ENCODE measurements around the gene GSN.

Gene GSN

GRCh38 chr9:121261107-121261460, 6.9 kb upstream of the GSN start:
- Histone ChIP-seq H3K36me3 (ENCODE audit: control insufficient read depth, low read length) (no peaks in the 10 kb centered on the region), H3K4me3 (ENCODE audit: low read length) (no peak overlapping the region), H3K27me3 (ENCODE audit: control insufficient read depth, low read length) (no peaks in the 10 kb centered on the region), H3F3A (ENCODE audit: control insufficient read depth, insufficient read depth) (no peaks in the 10 kb centered on the region), H3K79me2 (ENCODE audit: control insufficient read depth, low read length) (no peaks in the 10 kb centered on the region), H3K9me3 (ENCODE audit: control insufficient read depth, insufficient read depth, low read length) (no peaks in the 10 kb centered on the region), H3K4me2 (ENCODE audit: low read length) (no peak overlapping the region), H3K4me1 (ENCODE audit: control insufficient read depth, low read length) (no peaks in the 10 kb centered on the region), H3K9me2 (replicated peaks; ENCODE audit: control insufficient read depth, low read length) (no peaks in the 10 kb centered on the region), H4K20me1 (ENCODE audit: control insufficient read depth, insufficient read depth, low read depth, low read length) (no peaks in the 10 kb centered on the region), H3K27ac (ENCODE audit: low read depth, low read length) (no peak overlapping the region)
- TF ChIP-seq, protein P1, sequence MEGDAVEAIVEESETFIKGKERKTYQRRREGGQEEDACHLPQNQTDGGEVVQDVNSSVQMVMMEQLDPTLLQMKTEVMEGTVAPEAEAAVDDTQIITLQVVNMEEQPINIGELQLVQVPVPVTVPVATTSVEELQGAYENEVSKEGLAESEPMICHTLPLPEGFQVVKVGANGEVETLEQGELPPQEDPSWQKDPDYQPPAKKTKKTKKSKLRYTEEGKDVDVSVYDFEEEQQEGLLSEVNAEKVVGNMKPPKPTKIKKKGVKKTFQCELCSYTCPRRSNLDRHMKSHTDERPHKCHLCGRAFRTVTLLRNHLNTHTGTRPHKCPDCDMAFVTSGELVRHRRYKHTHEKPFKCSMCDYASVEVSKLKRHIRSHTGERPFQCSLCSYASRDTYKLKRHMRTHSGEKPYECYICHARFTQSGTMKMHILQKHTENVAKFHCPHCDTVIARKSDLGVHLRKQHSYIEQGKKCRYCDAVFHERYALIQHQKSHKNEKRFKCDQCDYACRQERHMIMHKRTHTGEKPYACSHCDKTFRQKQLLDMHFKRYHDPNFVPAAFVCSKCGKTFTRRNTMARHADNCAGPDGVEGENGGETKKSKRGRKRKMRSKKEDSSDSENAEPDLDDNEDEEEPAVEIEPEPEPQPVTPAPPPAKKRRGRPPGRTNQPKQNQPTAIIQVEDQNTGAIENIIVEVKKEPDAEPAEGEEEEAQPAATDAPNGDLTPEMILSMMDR (IDR thresholded peaks at IDR 0.05; ENCODE audit: low read depth, low read length, poor library complexity, severe bottlenecking) = no peak
- TF ChIP-seq EZH2phosphoT487 (IDR thresholded peaks at IDR 0.05; ENCODE audit: borderline replicate concordance, low read length) = no peak

DNA sequence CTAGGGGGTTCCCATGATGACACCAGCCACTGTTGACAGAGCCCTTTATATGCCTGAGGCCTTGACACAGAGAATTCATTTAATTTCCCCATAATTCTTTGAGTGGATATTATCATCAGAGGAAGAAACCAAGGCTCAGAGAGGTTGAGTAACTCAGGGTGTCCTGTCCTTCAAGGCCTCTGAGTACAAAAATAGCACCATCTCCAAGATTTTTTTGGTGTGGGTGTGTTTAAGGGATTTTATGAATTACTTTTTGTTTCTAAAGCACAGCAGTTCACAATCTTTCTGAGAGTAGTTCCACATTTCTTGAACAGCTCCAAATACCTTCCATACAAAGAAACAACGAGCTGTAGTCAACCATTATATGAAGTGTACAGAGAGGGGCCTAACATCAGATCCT, 6.2 kb upstream of the GSN start:
- Histone ChIP-seq H3K9me2 (replicated peaks; ENCODE audit: control insufficient read depth, low read length) (no peaks in the 10 kb centered on the region), H3K9me3 (ENCODE audit: control insufficient read depth, insufficient read depth, low read length) (no peaks in the 10 kb centered on the region), H3K4me3 (ENCODE audit: low read length) (no peak overlapping the region), H3K4me1 (ENCODE audit: control insufficient read depth, low read length) (no peaks in the 10 kb centered on the region), H3F3A (ENCODE audit: control insufficient read depth, insufficient read depth) (no peaks in the 10 kb centered on the region), H3K79me2 (ENCODE audit: control insufficient read depth, low read length) (no peaks in the 10 kb centered on the region), H3K27me3 (ENCODE audit: control insufficient read depth, low read length) (no peaks in the 10 kb centered on the region), H4K20me1 (ENCODE audit: control insufficient read depth, insufficient read depth, low read depth, low read length) (no peaks in the 10 kb centered on the region), H3K4me2 (ENCODE audit: low read length) (no peak overlapping the region), H3K27ac (ENCODE audit: low read depth, low read length) (no peak overlapping the region), H3K36me3 (ENCODE audit: control insufficient read depth, low read length) (no peaks in the 10 kb centered on the region)
- TF ChIP-seq EZH2phosphoT487 (IDR thresholded peaks at IDR 0.05; ENCODE audit: borderline replicate concordance, low read length) = no peak
- TF ChIP-seq, protein P1 (IDR thresholded peaks at IDR 0.05; ENCODE audit: low read depth, low read length, poor library complexity, severe bottlenecking) = no peak

GRCh38 chr9:121262423-121262822, 5.5 kb upstream of the GSN start:
- no peaks in the 10 kb centered on the region for H3K9me3 ChIP-seq (ENCODE audit: control insufficient read depth, insufficient read depth, low read length)
- H3K4me2 ChIP-seq (ENCODE audit: low read length) = no peak overlapping the region
- peaks cover under 1% of the 10 kb centered on the region for H3K4me1 ChIP-seq (ENCODE audit: control insufficient read depth, low read length)
- no peaks in the 10 kb centered on the region for H4K20me1 ChIP-seq (ENCODE audit: control insufficient read depth, insufficient read depth, low read depth, low read length)
- H3K36me3 ChIP-seq (ENCODE audit: control insufficient read depth, low read length) = no peaks in the 10 kb centered on the region
- H3K79me2 ChIP-seq (ENCODE audit: control insufficient read depth, low read length) = no peaks in the 10 kb centered on the region
- H3K9me2 ChIP-seq (replicated peaks; ENCODE audit: control insufficient read depth, low read length) = no peaks in the 10 kb centered on the region
- no peak overlapping the region for H3K4me3 ChIP-seq (ENCODE audit: low read length)
- no peak for TF ChIP-seq EZH2phosphoT487 (IDR thresholded peaks at IDR 0.05; ENCODE audit: borderline replicate concordance, low read length)
- TF ChIP-seq, protein P1 (IDR thresholded peaks at IDR 0.05; ENCODE audit: low read depth, low read length, poor library complexity, severe bottlenecking) = no peak
- no peaks in the 10 kb centered on the region for H3F3A ChIP-seq (ENCODE audit: control insufficient read depth, insufficient read depth)
- no peaks in the 10 kb centered on the region for H3K27me3 ChIP-seq (ENCODE audit: control insufficient read depth, low read length)
- no peak overlapping the region for H3K27ac ChIP-seq (ENCODE audit: low read depth, low read length)

DNA sequence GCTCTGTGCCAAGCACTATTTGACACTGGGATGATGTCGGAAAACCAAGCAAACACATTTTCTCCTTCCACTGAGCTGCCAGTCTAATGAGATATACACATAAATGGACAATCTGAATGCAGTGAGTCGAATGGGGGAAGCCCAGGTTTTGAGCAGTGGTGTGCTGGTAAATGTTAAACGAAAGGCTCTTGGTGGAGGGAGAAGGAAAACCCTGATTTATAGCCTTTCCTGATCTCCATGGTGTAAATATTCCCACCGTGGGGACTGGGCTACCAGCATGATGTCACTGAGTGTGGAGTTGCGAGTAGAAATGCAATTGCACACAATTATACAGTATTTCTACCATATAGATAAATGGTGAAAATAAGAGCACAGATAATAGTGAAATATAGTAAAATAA, 5.0 kb upstream of the GSN start:
- H3K79me2 ChIP-seq (ENCODE audit: control insufficient read depth, low read length) = no peaks in the 10 kb centered on the region
- H3K4me3 ChIP-seq (ENCODE audit: low read length) = no peak overlapping the region
- H3F3A ChIP-seq (ENCODE audit: control insufficient read depth, insufficient read depth) = no peaks in the 10 kb centered on the region
- H3K4me2 ChIP-seq (ENCODE audit: low read length) = no peak overlapping the region
- H3K4me1 ChIP-seq (ENCODE audit: control insufficient read depth, low read length) = peaks cover 5% of the 10 kb centered on the region
- H3K27ac ChIP-seq (ENCODE audit: low read depth, low read length) = no peak overlapping the region
- H3K9me3 ChIP-seq (ENCODE audit: control insufficient read depth, insufficient read depth, low read length) = no peaks in the 10 kb centered on the region
- H4K20me1 ChIP-seq (ENCODE audit: control insufficient read depth, insufficient read depth, low read depth, low read length) = no peaks in the 10 kb centered on the region
- no peak for TF ChIP-seq EZH2phosphoT487 (IDR thresholded peaks at IDR 0.05; ENCODE audit: borderline replicate concordance, low read length)
- TF ChIP-seq, protein P1 (IDR thresholded peaks at IDR 0.05; ENCODE audit: low read depth, low read length, poor library complexity, severe bottlenecking) = no peak
- no peaks in the 10 kb centered on the region for H3K9me2 ChIP-seq (replicated peaks; ENCODE audit: control insufficient read depth, low read length)
- no peaks in the 10 kb centered on the region for H3K27me3 ChIP-seq (ENCODE audit: control insufficient read depth, low read length)
- no peaks in the 10 kb centered on the region for H3K36me3 ChIP-seq (ENCODE audit: control insufficient read depth, low read length)
